Natural killer cell (primary cell): ENCODE data around the gene PPDPF. TPM values are rescaled to one million over a fixed set of nuclear protein-coding genes. Genes with fewer than 3 reads are reported as not detected.
A peak's percentile ranks its signal among the peaks of the same experiment; 100 is the strongest.

ENCODE experiments used
- ATAC-seq, 3 donors: fragments of 150-1000 bp in 2 of 3; fragments of 200-7000 bp in 1 of 3; cut with Tn5 transposase; 1 replicate in 1 of 3; 2 replicates in 2 of 3; pipeline ENCODE4 v1.10.0; 2021; ENCODE audit warnings: mild to moderate bottlenecking in 2 of 3, moderate library complexity in 2 of 3
- DNase-seq, 2 donors: peaks; one replicate each; pipeline versions ENCODE4 v3.0.0 to v3.0.0-alpha.2; 2013 to 2021; ENCODE audit warnings: mixed read lengths in 1 of 2
- H3K27ac ChIP-seq: one replicate; pipeline ENCODE4 v1.5.1; 2013; ENCODE audit warnings: mild to moderate bottlenecking, low read length
- H3K27me3 ChIP-seq: one replicate; pipeline ENCODE4 v1.6.1; 2013; ENCODE audit warnings: low read length; ENCODE audit not compliant: control insufficient read depth, insufficient read depth
- H3K36me3 ChIP-seq: one replicate; pipeline ENCODE4 v1.6.1; 2013; ENCODE audit warnings: low read length; ENCODE audit not compliant: control insufficient read depth, insufficient read depth
- H3K4me1 ChIP-seq: one replicate; pipeline ENCODE4 v1.6.1; 2013; ENCODE audit warnings: low read length; ENCODE audit not compliant: control insufficient read depth, insufficient read depth
- H3K4me3 ChIP-seq: one replicate; pipeline ENCODE4 v1.5.1; 2013; ENCODE audit warnings: low read length
- H3K9me3 ChIP-seq: one replicate; pipeline ENCODE4 v1.6.1; 2013; ENCODE audit warnings: low read length; ENCODE audit not compliant: control insufficient read depth, insufficient read depth
- H3K27ac Mint-ChIP-seq, 2 donors: one replicate each; pipeline ENCODE4 v1.8.0; 2022; ENCODE audit warnings: mild to moderate bottlenecking in 2 of 2, mixed read lengths in 2 of 2, moderate library complexity in 1 of 2
- H3K27me3 Mint-ChIP-seq, 2 donors: one replicate each; pipeline ENCODE4 v1.8.0; 2022; ENCODE audit warnings: low read depth in 2 of 2, mixed read lengths in 2 of 2
- H3K36me3 Mint-ChIP-seq: one replicate; pipeline ENCODE4 v1.8.0; 2022; ENCODE audit warnings: mixed read lengths
- H3K4me1 Mint-ChIP-seq, 2 donors: one replicate each; pipeline ENCODE4 v1.8.0; 2022; ENCODE audit warnings: mixed read lengths in 2 of 2
- H3K4me3 Mint-ChIP-seq: one replicate; pipeline ENCODE4 v1.8.0; 2022; ENCODE audit warnings: mild to moderate bottlenecking, moderate library complexity, mixed read lengths
- H3K9me3 Mint-ChIP-seq, 2 donors: one replicate each; pipeline ENCODE4 v1.8.0; 2022; ENCODE audit warnings: mixed read lengths in 2 of 2
- WGBS: methylation state at CpG from one replicate; pipeline ENCODE4 v1.1.7; 2013; ENCODE audit warnings: missing lambda C conversion rate; ENCODE audit not compliant: insufficient coverage; 5-methylcytosine and 5-hydroxymethylcytosine counted together
- intact Hi-C: fragments of 100-400 bp; cut with micrococcal nuclease; formaldehyde crosslinking; loops from one replicate; pipeline ENCODE4 v1.14.2; 2022
- total RNA-seq, 4 donors: library from RNA; stranded (reverse); fragments of 120-200 nt in 1 of 4; gene quantifications; one replicate each; pipeline versions ENCODE4 v1.2.3 to v1.2.4, GENCODE V29; 2013 to 2022
- TF ChIP-seq, protein P1 (sequence below): fragments of 200-600 bp; IDR thresholded peaks from one replicate; pipeline ENCODE4 v1.8.0; 2022; ENCODE audit warnings: antibody characterized with exemption

PPDPF gene
- total RNA-seq, 3 donors from 2014 or later (not counting 1 experiment from before 2014, with no cell fraction given), result 95.5 to 197 (median 159) TPM

DNA sequence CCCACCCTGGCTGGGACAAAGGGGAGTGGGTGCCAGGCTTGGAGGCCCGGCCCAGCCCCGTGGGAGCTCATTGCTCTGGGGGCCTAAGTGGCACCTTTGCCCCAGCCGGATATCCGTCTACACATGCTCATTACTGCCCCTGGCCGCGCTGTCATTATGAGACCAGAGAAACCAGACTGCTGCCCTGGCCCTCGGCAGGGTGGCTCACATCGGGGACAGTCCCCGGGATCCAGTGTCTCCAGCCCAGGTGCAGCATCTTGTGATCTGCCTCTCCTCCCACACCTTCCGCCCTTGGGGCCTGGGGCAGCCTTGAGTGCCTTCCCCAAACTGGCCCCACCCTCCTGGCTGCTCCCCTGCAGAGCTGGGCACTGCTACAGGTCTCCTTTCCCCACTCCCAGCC is 22.1 kb downstream of the PPDPF start:
- Histone ChIP-seq H3K4me3 (no peak overlapping the region), H3K27me3 (no peaks in the 10 kb centered on the region), H3K4me1 (peaks cover 28% of the 10 kb centered on the region), H3K36me3 (no peaks in the 10 kb centered on the region), H3K27ac (peak overlapping the region; percentile 38), H3K9me3 (no peaks in the 10 kb centered on the region)
- intact Hi-C loops, result no loop called here
- no peak overlapping the region for H3K27ac Mint-ChIP-seq
- no peak for DNase-seq
- 82% methylated on average over 10 of the region's 10 CpGs for WGBS
- no peak for ATAC-seq
- no peaks in the 10 kb centered on the region for H3K36me3 Mint-ChIP-seq
- H3K4me1 Mint-ChIP-seq, result peaks cover 0 to 5% of the 10 kb centered on the region in 2 donors
- no peaks in the 10 kb centered on the region for H3K9me3 Mint-ChIP-seq
- H3K4me3 Mint-ChIP-seq, result no peak overlapping the region
- H3K27me3 Mint-ChIP-seq, result peaks cover 0 to 2% of the 10 kb centered on the region in 2 donors
- TF ChIP-seq, protein P1, sequence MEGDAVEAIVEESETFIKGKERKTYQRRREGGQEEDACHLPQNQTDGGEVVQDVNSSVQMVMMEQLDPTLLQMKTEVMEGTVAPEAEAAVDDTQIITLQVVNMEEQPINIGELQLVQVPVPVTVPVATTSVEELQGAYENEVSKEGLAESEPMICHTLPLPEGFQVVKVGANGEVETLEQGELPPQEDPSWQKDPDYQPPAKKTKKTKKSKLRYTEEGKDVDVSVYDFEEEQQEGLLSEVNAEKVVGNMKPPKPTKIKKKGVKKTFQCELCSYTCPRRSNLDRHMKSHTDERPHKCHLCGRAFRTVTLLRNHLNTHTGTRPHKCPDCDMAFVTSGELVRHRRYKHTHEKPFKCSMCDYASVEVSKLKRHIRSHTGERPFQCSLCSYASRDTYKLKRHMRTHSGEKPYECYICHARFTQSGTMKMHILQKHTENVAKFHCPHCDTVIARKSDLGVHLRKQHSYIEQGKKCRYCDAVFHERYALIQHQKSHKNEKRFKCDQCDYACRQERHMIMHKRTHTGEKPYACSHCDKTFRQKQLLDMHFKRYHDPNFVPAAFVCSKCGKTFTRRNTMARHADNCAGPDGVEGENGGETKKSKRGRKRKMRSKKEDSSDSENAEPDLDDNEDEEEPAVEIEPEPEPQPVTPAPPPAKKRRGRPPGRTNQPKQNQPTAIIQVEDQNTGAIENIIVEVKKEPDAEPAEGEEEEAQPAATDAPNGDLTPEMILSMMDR, result no peak

DNA sequence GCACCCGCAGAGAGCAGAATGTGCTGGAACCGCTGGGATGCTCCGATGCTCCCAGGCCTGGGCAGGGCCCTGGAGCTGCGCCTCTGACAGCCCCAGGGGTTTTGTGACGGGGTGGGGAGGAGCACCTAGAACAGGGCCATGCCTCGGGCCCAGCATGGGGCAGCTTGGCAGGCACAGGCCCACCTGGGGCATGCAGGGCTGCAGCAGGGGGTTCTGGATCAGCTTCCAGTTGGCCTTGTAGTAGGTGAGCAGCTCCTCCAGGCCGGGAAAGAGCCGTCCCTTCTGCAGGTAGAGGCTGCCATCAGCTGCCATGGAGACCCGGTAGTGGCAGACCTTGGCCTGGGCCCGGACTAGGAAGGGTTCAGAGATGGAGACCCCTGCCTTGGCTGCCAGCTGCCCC is 22.6 kb downstream of the PPDPF start:
- H3K27me3 ChIP-seq, result no peaks in the 10 kb centered on the region
- H3K36me3 ChIP-seq, result no peaks in the 10 kb centered on the region
- H3K4me1 ChIP-seq, result peaks cover 23% of the 10 kb centered on the region
- H3K27ac ChIP-seq, result no peak overlapping the region
- Mint-ChIP-seq H3K27me3 (peaks cover 0 to 2% of the 10 kb centered on the region in 2 donors), H3K36me3 (no peaks in the 10 kb centered on the region), H3K4me1 (peaks cover 0 to 1% of the 10 kb centered on the region in 2 donors), H3K9me3 (no peaks in the 10 kb centered on the region), H3K4me3 (no peak overlapping the region), H3K27ac (no peak overlapping the region)
- ATAC-seq, result no peak
- intact Hi-C loops, result no loop called here
- H3K9me3 ChIP-seq, result no peaks in the 10 kb centered on the region
- TF ChIP-seq, protein P1, result no peak
- WGBS, result 90% methylated on average over 10 of the region's 10 CpGs
- H3K4me3 ChIP-seq, result no peak overlapping the region
- no peak for DNase-seq

DNA sequence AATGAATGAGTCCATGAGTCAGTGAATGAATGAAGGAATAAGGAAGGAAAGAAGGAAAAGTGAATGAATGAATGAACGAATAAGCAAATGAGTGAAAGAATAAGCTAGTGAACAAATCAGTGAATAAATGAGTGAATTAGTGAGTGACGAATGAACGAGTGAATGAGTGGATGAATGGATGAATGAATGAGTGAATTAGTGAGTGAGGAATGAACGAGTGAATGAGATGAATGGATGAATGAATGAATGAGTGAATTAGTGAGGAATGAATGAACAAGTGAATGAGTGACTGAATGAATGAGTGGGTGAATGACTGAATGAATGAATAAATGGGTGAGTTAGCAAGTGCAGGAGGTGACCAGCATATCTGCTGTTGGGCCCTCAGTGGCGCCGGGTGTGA is 23.2 kb downstream of the PPDPF start:
- 89% methylated on average over 6 of the region's 6 CpGs for WGBS
- no peak overlapping the region for H3K4me3 Mint-ChIP-seq
- no peaks in the 10 kb centered on the region for H3K36me3 ChIP-seq
- no peaks in the 10 kb centered on the region for H3K9me3 Mint-ChIP-seq
- H3K27ac Mint-ChIP-seq, result no peak overlapping the region
- no peaks in the 10 kb centered on the region for H3K4me1 Mint-ChIP-seq
- H3K27me3 Mint-ChIP-seq, result peaks cover 0 to 2% of the 10 kb centered on the region in 2 donors
- peaks cover 19% of the 10 kb centered on the region for H3K4me1 ChIP-seq
- no peak overlapping the region for H3K4me3 ChIP-seq
- no peak for DNase-seq
- ATAC-seq, result no peak
- H3K9me3 ChIP-seq, result no peaks in the 10 kb centered on the region
- intact Hi-C loops, result no loop called here
- H3K27ac ChIP-seq, result no peak overlapping the region
- TF ChIP-seq, protein P1, result no peak
- H3K36me3 Mint-ChIP-seq, result no peaks in the 10 kb centered on the region
- H3K27me3 ChIP-seq, result no peaks in the 10 kb centered on the region

DNA sequence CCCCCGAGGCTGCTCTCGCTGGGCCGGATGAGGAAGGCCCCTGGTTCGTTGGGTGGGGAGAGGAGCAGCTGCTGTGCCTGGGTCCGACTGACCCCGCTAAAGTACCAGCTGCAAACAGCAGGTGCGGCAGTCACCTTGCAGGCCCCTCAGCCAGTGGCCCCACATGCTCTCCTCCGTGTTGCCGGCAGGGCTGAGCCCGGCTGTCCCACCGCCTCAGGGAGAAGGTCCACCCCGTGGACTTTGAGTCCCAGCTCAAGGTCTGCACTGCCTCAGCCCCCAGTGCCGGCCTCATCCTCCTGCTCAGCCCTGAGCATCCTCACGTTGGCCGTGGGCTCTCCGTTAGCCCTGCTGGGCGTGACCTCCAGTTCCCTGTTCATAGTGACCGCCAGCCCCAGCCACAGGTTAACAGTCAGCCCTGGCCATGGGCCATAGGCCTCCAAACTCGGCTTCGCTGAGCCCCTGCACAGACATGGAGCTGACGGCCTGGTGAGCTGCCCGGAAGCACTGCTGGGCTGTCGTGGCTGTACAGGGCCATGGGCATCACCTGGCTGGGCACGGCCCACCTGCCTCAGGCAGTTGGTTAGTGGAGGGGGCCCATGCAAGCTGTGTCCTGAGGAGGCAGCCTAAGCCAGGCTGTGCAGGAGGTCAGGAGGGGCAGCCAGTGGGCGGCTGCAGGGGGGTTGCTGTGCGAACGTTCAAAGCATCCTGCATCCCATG is 23.8 kb downstream of the PPDPF start:
- H3K4me1 ChIP-seq, result peaks cover 19% of the 10 kb centered on the region
- H3K36me3 ChIP-seq, result no peaks in the 10 kb centered on the region
- H3K27ac ChIP-seq, result no peak overlapping the region
- Mint-ChIP-seq H3K36me3 (no peaks in the 10 kb centered on the region), H3K4me1 (peaks cover 0 to 2% of the 10 kb centered on the region in 2 donors), H3K4me3 (no peak overlapping the region), H3K27me3 (peaks cover 0 to 3% of the 10 kb centered on the region in 2 donors), H3K9me3 (no peaks in the 10 kb centered on the region), H3K27ac (no peak overlapping the region)
- TF ChIP-seq, protein P1, result no peak
- no peaks in the 10 kb centered on the region for H3K27me3 ChIP-seq
- H3K9me3 ChIP-seq, result no peaks in the 10 kb centered on the region
- 86% methylated on average over 27 of the region's 27 CpGs for WGBS
- no peak for ATAC-seq
- intact Hi-C loops, result no loop called here
- no peak overlapping the region for H3K4me3 ChIP-seq
- DNase-seq, result no peak
